Measurements from ENCODE around the gene SLC35B2.

- no peak for TF ChIP-seq EZH2 (IDR thresholded peaks at IDR 0.05; ENCODE audit: insufficient read depth, poor library complexity, severe bottlenecking)
- no peak for TF ChIP-seq EZH2phosphoT487 (IDR thresholded peaks at IDR 0.05; ENCODE audit: insufficient read depth, low read depth)
These were observed 45.5 kb upstream of the SLC35B2 start for GRCh38 chr6:44302856-44303255.
